Islet of Langerhans (tissue), 1 donor: ENCODE data around the gene EVL.
"Not testable (repeated sequence)": the region's sequence is repeated elsewhere in the genome, so short reads cannot be mapped to it uniquely, and the experiment has no call there.

Experiments
- FAIRE-seq: peaks from one replicate; lab custom pipeline; 2011; peaks lifted over from hg19 to GRCh38; lab: Jason Lieb, UNC

The EVL gene

DNA sequence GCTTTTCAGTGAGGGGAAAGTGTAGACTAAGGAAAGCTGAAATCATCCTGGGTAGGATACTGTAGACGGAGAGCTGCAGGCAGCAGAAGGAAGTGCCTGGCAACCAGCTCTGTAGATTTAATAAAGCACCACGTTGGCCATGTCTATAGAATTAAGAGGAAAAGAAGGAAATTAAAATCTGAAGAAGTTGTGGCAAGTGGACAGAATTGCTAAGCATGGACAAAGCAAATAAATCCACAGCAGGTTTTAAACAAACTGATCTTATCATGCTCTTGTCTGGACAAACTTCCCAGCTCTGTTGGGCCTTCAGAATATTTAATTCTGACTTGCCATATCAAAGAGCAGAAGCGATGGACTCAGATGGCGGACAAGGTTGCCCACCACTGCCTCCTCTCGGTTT, 27.2 kb upstream of the EVL start:
- no peak for FAIRE-seq

GRCh38 chr14:100039903-100040302, 25.3 kb upstream of the EVL start:
- no peak for FAIRE-seq

- no peak for FAIRE-seq
Observed at GRCh38 chr14:100041271-100041670, 24.0 kb upstream of the EVL start.

GRCh38 chr14:100042286-100042685, 22.9 kb upstream of the EVL start:
- FAIRE-seq, result no peak

GRCh38 chr14:100045642-100046344, 19.4 kb upstream of the EVL start:
- FAIRE-seq, result no peak

DNA sequence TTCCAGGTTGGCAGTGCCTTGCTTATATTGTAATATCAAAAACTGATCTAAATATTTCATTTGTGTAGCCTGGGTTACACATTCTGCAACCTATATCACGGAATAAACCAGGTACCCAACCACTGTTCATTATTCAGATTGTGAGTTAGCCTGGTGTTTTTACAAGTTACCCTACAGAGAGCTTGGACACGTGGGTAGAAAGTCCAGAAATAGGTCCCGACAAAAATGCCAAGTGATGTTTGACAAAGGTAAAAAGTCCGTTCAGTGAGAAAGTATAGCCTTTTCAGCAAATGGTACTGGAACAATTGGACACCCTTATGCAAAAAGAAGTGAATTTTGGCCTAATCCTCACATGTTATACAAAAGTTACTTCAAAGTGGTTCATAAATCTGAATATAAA, 17.6 kb upstream of the EVL start:
- FAIRE-seq, result no peak

- no peak for FAIRE-seq
Observed at GRCh38 chr14:100048786-100049185, 16.4 kb upstream of the EVL start.

GRCh38 chr14:100049220-100049619, 16.0 kb upstream of the EVL start:
- FAIRE-seq, result no peak

GRCh38 chr14:100051103-100051502, 14.1 kb upstream of the EVL start:
- no peak for FAIRE-seq

DNA sequence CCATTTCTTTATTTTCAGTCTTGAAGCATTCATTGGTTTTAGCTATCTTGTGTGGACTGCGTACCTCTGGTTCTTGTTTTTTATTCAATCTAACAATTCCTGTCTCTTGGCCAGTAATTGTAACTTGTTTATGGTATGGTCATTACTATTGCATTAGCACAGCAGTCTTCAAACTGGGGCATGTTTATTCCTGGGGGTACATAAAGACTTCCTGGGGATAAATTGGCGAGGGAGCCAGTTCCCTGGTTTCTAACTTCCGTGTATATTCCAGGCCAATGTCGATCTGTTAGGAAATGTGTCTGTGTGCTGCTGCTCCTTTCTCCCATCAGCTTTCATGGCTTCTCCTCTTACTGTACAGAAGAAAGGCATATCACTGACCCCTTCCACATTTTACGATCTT, 13.7 kb upstream of the EVL start:
- FAIRE-seq, result no peak

- no peak for FAIRE-seq
Observed at GRCh38 chr14:100052819-100053218, 12.4 kb upstream of the EVL start.

DNA sequence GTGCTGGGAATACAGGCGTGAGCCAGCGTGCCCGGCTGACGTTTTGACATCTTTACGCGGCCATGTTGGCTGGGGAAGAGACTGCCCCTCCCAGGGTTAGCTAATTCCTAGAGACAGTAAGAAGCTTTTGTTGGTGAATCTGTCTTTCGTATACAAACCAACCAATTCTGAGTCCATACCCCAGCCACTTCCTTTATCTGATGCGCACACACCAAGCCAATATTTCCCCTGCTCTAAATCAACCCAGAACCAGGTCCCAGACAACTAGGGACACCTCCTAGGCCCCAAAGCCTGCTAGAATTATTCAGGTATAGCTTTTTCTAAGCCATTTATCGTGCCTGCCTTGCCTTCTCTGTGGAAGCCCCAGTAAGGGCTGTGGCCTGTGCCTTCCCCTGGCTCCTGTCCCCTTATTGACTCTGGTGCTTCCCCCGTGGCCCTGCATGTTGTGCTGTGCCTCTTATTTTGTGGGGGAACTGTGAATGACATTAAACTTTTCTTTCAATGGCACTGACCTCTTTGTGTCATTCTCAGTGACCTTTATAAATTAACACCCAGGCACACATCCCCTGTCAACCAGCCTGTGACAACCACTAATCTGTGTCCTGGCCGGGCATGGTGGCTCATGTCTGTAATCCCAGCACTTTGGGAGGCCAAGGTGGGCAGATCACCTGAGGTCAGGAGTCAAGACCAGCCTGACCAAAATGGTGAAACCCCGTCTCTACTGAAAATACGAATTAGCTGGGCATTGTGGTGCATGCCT, 10.7 kb upstream of the EVL start:
- no peak for FAIRE-seq

GRCh38 chr14:100056431-100056830, 8.8 kb upstream of the EVL start:
- FAIRE-seq, result no peak

DNA sequence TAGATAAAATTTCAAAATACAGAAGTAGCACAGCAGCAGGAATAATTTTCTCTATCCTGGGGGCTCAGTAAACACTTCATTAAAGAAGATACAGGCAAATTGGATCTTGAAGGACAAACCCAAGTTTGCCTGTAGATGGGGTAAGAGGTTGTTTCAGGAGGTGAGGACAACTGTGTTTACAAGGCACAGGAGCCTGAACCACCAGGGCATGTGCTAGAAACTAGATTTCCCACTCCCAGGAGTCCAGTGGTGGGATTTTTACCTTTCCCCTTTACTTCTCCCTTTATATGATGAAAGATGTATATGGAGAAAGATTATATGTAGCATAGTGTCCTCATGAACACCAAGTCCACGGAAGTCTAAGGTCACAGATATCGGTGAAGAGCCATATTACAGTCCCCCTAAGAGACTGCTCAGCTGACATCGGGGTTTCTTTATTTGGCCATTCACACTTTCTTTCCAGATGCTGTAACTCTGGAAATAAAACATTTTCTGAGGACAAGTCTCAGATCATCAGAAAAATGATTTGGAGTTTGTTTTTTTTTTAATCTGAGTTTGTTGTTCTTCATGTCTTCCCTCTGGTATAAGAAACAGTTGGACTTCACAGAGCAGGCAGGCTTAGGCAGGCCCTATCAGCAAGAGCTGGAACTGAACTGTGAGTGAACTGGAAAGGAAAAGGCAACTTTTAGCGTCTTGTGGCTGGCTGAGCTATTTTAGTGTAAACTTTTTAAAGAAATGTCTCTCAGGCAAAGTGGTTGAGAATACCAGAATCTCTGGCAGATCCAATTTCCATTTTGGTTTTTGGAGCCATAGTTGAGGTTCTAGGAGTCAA, 8.0 kb upstream of the EVL start:
- no peak for FAIRE-seq

DNA sequence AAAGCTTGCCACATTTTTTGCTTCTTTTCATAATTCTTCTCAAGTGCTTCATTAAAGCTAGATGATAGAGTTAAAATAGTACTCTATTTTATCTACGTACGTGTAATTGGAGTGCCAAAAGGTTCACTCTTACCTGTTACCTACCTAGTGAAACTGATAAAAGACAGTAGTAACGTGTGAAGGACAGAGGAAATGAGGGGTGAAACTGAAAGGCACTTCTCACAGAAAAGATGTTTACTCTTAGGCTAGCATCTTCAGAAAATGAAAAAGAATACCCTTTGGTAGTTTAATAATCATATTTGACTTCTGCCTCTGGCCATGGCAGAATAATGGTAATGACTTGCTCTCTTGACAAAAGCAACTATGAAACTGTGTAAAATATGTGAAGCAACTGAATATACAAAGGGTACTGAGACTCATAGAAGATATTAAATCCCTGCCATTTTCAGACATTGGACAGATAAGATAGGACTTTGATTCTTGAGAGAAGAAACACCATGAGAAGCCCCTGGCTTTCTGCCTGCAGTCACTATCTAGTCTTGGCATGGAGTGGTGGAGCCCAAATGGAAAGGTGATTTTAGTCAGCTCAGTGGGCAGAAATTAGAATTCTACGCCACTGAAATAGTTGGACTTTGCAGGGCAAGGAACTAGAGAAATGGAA, 6.3 kb upstream of the EVL start:
- FAIRE-seq, result no peak

DNA sequence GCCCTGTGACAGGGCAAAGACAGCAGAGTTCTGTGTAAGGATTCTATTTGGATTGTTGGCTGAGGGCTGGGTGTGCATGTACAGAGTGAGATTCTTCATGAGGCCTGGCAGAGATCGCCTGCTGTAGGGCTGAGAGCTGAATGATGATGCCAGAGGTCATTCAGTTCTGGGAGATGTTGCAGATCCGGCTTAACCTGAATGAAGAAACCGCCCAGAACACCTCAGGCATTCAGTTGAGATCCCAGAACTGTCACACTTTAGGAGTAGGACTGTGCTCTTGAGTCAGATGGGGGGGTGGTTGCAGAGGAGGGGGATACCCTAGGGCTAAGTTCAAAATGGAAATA, 5.8 kb upstream of the EVL start:
- no peak for FAIRE-seq

GRCh38 chr14:100060760-100061159, 4.5 kb upstream of the EVL start:
- no peak for FAIRE-seq

GRCh38 chr14:100062590-100062989, 2.6 kb upstream of the EVL start:
- FAIRE-seq, result no peak

GRCh38 chr14:100063314-100063941, 1.8 kb upstream of the EVL start:
- FAIRE-seq, result no peak

DNA sequence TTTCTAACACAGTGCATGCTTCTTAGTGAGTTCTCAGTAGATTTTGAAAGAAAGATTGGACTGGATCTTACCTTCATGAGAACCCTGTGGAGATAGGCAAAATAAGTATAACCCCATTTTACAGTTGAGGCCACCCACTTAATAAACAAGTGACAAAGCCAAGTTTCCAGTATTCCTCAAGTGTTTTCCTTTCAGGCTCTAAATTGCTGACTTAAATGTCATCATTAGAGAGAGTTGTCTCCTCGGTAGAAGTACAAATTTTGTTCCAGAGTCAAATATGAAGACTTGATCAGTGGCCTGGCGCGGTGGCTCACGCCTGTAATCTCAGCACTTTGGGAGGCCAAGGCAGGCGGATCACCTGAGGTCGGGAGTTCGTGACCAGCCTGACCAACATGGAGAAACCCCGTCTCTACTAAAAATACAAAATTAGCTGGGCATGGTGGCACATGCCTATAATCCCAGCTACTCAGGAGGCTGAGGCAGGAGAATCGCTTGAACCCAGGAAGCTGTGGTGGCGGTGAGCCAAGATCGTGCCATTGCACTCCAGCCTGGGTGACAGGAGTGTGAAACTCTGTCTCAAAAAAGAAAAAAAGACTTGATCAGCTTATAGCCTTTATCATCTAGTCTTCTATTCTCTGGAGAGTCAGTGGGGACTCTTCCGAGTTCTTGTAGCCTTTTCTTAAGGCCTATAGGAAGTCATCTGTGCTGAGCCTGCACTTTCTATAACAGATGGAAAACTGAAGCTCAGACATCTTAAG, 708 bp upstream of the EVL start:
- FAIRE-seq, result not testable (repeated sequence)

- no peak for FAIRE-seq
Observed at GRCh38 chr14:100065942-100066574, 836 bp downstream of the EVL start.
